Measurements from ENCODE around the gene NAT9.

The NAT9 gene

DNA sequence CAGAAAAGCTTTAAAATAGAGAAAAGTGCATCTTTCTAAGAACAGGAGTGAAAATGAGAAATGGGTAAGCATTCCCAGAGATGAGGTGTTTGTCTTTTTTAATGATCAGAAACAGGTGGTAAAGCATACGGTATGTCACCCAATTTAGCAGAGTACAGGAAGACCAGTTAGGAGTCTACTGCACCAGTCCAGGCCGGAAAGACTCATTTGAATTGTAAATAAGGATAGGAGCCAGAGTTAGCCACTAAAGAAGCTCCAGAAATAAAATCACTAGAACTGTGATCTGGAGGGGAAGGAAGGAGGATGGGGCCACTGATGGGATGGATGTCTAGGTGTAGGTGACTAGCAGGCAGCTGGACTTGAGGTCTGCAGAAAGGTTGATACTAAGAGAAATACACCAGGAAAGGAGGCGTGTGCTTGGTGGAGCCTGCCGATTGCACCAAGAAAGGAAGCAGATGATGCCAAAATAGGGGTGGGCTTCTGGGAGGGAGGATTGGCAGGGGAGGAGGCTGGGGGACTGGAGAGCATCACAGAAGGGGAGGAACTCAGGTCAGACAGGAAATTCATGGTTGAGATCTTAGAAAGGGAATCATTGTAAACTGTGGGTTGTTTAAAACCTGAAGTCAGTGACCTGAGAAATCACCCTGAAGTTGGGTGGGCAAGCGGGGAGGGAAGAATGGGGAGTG lies 8.1 kb upstream of the NAT9 start:
- no peak for TF ChIP-seq POLR2AphosphoS5 (IDR thresholded peaks at IDR 0.05; ENCODE audit: low read depth, low read length)
- TF ChIP-seq SPI1 (IDR thresholded peaks at IDR 0.05; ENCODE audit: low read depth, low read length) = no peak
- TF ChIP-seq PAX5 (IDR thresholded peaks at IDR 0.05; ENCODE audit: insufficient read depth, low read length, severe bottlenecking) = no peak
- TF ChIP-seq POU2F2 (IDR thresholded peaks at IDR 0.05; ENCODE audit: low read depth, low read length) = no peak
- FAIRE-seq (peak; percentile 67), DNase-seq (ENCODE audit: insufficient read length, low spot score) (no peak)

DNA sequence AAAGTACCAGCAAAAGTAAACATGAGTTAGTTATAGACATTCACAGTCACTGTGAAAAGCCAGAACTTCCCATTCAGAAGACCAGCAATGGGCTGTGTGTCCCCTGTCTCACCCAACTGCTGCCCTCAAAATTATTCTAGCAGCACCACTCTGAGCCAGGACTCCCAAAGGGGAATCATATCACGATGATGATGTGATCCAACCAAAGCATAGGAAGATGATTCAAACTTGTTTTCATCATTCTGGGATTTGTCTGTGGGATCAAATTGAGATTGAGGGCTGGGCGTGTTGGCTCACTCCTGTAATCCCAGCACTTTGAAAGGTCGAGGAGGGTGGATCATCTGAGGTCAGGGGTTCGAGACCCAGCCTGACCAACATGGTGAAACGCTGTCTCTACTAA lies 6.4 kb upstream of the NAT9 start:
- no peak for DNase-seq (ENCODE audit: insufficient read length, low spot score)
- TF ChIP-seq PAX5 (IDR thresholded peaks at IDR 0.05; ENCODE audit: insufficient read depth, low read length, severe bottlenecking) (no peak), SPI1 (IDR thresholded peaks at IDR 0.05; ENCODE audit: low read depth, low read length) (no peak), POLR2AphosphoS5 (IDR thresholded peaks at IDR 0.05; ENCODE audit: low read depth, low read length) (no peak), POLR2A (IDR thresholded peaks at IDR 0.05; ENCODE audit: low read depth, low read length) (no peak), TAF1 (IDR thresholded peaks at IDR 0.05; ENCODE audit: low read depth, low read length) (no peak), POU2F2 (IDR thresholded peaks at IDR 0.05; ENCODE audit: low read depth, low read length) (no peak)
- FAIRE-seq = no peak

DNA sequence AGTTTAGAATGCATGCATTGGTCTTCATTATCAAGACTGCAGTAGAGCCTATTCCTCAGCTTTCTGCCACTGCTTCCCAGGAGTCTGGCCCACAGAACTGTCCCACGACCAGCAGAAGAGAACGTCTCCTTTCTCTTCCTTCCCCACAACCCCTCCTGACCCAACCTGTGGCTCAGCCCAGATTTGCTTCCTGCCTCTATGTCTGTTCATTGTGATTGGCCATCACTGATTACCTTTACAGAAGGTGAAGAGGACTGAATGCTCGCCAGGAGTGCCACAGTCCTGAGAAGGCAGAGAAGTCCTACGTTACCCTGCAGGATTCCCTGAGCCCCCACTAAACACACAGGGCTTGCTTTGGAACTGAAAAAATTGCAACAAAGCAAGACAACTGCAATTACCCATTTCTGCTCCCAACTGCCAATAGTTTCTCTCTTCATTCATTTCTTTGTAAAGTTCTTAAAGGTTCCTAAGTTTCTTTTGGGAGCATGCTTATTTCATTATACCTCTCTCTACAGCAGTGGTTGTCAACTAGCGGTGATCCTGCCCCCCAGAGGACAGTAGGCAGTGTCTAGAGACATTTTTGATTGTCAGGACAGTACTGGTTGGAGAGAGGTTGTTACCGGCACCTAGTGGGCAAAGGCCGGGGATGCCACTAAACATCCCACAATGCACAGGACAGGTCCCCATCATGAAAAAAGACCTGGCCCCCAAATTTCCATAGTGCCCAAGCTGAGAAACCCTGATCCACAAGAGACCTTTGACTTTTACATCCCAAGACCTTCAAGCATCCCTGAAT lies 4.5 kb upstream of the NAT9 start:
- FAIRE-seq = peak; percentile 16
- DNase-seq (ENCODE audit: insufficient read length, low spot score) = no peak
- TF ChIP-seq SPI1 (IDR thresholded peaks at IDR 0.05; ENCODE audit: low read depth, low read length) (no peak), POU2F2 (IDR thresholded peaks at IDR 0.05; ENCODE audit: low read depth, low read length) (no peak), TAF1 (IDR thresholded peaks at IDR 0.05; ENCODE audit: low read depth, low read length) (no peak), POLR2AphosphoS5 (IDR thresholded peaks at IDR 0.05; ENCODE audit: low read depth, low read length) (no peak), POLR2A (IDR thresholded peaks at IDR 0.05; ENCODE audit: low read depth, low read length) (no peak), PAX5 (IDR thresholded peaks at IDR 0.05; ENCODE audit: insufficient read depth, low read length, severe bottlenecking) (no peak)

DNA sequence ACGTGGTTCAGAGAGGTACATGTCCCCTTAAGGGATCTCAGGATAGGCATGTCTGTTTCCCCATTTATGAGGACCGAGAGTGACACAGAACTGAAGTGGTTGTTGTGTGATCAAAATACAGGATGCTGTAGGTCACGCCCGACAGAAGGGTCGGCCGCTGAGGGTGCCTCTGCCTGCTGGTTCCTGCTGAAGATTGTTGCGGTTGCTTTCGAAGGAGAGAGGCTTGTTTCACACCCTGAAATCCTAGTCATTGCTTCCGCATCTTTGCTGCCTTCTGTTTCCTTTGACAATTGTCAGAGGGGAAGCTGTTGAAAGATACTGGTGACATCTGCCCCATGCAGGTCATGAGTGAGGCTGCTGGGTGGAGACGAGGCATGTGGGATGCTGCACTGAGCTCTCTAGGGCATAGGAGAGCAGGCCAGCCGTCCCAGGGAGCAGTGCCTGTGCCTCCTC lies 3.8 kb upstream of the NAT9 start:
- DNase-seq (ENCODE audit: insufficient read length, low spot score) = peak; percentile 63
- FAIRE-seq = peak; percentile 94
- TF ChIP-seq PAX5 (IDR thresholded peaks at IDR 0.05; ENCODE audit: insufficient read depth, low read length, severe bottlenecking) (peak; percentile 87), POU2F2 (IDR thresholded peaks at IDR 0.05; ENCODE audit: low read depth, low read length) (no peak)

DNA sequence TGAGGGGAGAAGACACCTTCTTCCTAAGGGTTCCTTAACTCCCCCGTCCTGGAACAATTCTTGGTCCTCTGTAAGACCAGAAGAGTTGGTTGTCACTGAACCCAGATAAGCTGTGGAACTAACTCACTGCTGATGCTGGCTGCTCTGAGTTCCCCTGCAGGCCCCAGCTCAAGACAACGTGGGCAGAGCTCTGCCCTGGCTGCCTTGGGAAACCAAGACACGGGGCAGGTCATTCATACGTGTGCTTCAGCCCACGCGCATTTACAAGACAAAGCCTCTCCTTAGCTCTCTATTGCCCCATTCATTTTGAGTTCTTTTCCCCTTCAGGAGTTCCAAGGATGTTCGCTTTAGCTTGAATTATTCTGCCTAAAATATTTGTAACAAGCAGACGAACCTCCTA lies 3.4 kb upstream of the NAT9 start:
- DNase-seq (ENCODE audit: insufficient read length, low spot score) (no peak), FAIRE-seq (no peak)
- TF ChIP-seq TAF1 (IDR thresholded peaks at IDR 0.05; ENCODE audit: low read depth, low read length) (no peak), SPI1 (IDR thresholded peaks at IDR 0.05; ENCODE audit: low read depth, low read length) (no peak), POLR2AphosphoS5 (IDR thresholded peaks at IDR 0.05; ENCODE audit: low read depth, low read length) (no peak), PAX5 (IDR thresholded peaks at IDR 0.05; ENCODE audit: insufficient read depth, low read length, severe bottlenecking) (no peak), POU2F2 (IDR thresholded peaks at IDR 0.05; ENCODE audit: low read depth, low read length) (no peak), POLR2A (IDR thresholded peaks at IDR 0.05; ENCODE audit: low read depth, low read length) (no peak)

DNA sequence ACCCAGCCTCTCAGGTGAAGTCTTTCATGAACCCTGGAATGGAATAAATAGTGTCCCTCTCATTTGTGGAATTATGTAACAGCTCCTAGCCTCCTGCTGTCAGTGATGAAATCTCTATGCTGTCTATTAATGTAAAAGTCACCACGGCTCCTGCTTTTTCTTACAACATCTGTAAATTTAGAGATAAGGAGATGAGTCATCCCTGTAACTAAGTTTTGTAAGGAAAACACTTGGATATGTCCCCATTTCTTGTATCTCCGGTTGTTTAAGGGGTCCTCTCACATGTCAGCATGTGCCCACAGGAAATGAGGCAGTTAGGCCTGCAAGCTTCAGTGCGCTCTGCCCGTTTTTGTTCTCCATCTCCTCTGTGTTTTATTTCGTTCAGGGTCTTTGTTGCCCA lies 2.8 kb upstream of the NAT9 start:
- TF ChIP-seq POLR2A (IDR thresholded peaks at IDR 0.05; ENCODE audit: low read depth, low read length) = no peak
- no peak for TF ChIP-seq SPI1 (IDR thresholded peaks at IDR 0.05; ENCODE audit: low read depth, low read length)
- no peak for TF ChIP-seq POLR2AphosphoS5 (IDR thresholded peaks at IDR 0.05; ENCODE audit: low read depth, low read length)
- no peak for TF ChIP-seq POU2F2 (IDR thresholded peaks at IDR 0.05; ENCODE audit: low read depth, low read length)
- TF ChIP-seq TAF1 (IDR thresholded peaks at IDR 0.05; ENCODE audit: low read depth, low read length) = no peak
- TF ChIP-seq PAX5 (IDR thresholded peaks at IDR 0.05; ENCODE audit: insufficient read depth, low read length, severe bottlenecking) = no peak
- FAIRE-seq = no peak

DNA sequence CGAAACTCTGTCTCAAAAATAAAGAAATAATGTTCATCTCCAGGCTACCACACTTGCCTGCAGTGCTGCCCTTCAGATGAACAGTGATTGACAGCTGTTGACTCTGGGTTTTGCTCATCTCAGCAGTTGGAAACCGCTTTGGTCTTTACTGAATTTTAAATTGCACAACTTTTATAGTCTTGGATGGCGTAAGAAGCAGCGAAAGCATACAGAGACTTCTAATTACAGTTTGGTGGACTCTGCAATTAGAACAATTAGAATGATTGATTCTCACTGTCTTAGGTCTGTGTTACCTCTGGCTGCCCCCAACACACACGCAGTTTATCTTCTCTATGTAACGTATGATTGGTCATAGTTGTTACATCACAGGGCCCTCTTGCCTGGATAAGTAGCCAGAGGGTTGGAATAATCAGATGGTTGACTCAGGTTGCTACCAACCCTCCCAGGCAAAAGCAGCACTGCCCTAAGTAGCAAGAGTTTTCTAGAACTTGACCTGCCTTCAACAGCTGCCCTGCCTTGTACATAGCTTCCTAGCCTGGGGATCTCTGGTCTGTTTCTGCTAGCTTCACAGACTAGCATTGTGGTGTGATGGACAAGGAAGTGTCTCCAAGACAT lies 1.9 kb upstream of the NAT9 start:
- DNase-seq (ENCODE audit: insufficient read length, low spot score) (no peak), FAIRE-seq (no peak)
- TF ChIP-seq SPI1 (IDR thresholded peaks at IDR 0.05; ENCODE audit: low read depth, low read length) (no peak), POLR2A (IDR thresholded peaks at IDR 0.05; ENCODE audit: low read depth, low read length) (no peak), POLR2AphosphoS5 (IDR thresholded peaks at IDR 0.05; ENCODE audit: low read depth, low read length) (no peak), TAF1 (IDR thresholded peaks at IDR 0.05; ENCODE audit: low read depth, low read length) (no peak), PAX5 (IDR thresholded peaks at IDR 0.05; ENCODE audit: insufficient read depth, low read length, severe bottlenecking) (no peak), POU2F2 (IDR thresholded peaks at IDR 0.05; ENCODE audit: low read depth, low read length) (no peak)

More for the DNA sequence above, 2.8 kb upstream of the NAT9 start:
- DNase-seq (ENCODE audit: insufficient read length, low spot score) = no peak

DNA sequence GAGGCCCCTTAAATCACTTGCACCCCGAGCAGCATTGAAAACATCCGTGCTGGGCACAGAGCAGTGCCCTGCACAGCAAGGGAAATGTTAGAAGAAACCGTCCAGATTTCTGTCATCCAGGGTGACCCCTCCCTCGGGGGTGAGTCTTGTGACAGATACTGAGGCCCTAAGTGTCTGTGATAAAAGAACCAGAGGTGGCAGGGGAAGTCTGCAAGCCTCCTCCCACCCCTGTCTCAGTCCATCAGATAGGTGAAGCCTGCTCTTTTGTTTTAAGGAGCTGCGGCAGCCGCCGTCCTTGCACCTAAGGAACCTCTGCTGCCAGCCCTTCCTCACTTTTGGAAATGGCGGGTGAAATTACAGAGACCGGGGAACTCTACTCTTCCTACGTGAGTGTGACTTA lies 845 bp upstream of the NAT9 start:
- FAIRE-seq = no peak
- no peak for DNase-seq (ENCODE audit: insufficient read length, low spot score)
- TF ChIP-seq TAF1 (IDR thresholded peaks at IDR 0.05; ENCODE audit: low read depth, low read length) = no peak
- no peak for TF ChIP-seq POLR2A (IDR thresholded peaks at IDR 0.05; ENCODE audit: low read depth, low read length)
- TF ChIP-seq POU2F2 (IDR thresholded peaks at IDR 0.05; ENCODE audit: low read depth, low read length) = no peak
- no peak for TF ChIP-seq SPI1 (IDR thresholded peaks at IDR 0.05; ENCODE audit: low read depth, low read length)
- no peak for TF ChIP-seq POLR2AphosphoS5 (IDR thresholded peaks at IDR 0.05; ENCODE audit: low read depth, low read length)
- no peak for TF ChIP-seq PAX5 (IDR thresholded peaks at IDR 0.05; ENCODE audit: insufficient read depth, low read length, severe bottlenecking)

DNA sequence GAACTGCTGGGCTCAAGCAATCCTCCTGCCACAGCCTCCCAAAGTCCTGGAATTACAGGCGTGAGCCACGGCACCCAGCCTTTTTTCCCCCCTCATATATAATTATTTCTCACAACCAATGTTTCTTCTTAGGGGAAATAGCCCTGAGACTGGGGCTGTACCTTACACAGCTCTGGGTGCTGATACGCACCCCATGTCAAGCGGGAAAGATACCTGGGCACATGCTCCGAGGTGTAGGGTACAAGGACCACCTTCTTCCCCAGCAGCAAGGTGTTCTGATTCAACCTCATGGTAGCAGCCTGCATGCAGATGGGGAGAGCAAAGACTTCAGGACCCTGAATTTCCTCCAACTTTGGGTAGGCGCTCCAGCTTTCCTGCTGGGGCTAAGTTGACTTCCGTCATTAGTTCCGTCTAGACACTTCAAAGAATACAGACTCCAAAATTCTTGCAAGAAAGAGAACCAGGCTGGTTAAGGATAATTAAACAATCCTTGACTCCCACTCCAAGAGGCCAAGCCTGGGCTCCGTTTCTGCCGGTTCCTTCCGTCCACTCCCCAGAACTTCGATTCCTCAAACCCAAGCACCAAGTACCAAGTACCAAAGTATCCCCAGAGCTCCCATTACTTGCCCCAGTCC lies 619 bp downstream of the NAT9 start:
- no peak for TF ChIP-seq POU2F2 (IDR thresholded peaks at IDR 0.05; ENCODE audit: low read depth, low read length)
- TF ChIP-seq SPI1 (IDR thresholded peaks at IDR 0.05; ENCODE audit: low read depth, low read length) = no peak
- no peak for TF ChIP-seq POLR2A (IDR thresholded peaks at IDR 0.05; ENCODE audit: low read depth, low read length)
- no peak for TF ChIP-seq POLR2AphosphoS5 (IDR thresholded peaks at IDR 0.05; ENCODE audit: low read depth, low read length)
- no peak for TF ChIP-seq PAX5 (IDR thresholded peaks at IDR 0.05; ENCODE audit: insufficient read depth, low read length, severe bottlenecking)
- TF ChIP-seq TAF1 (IDR thresholded peaks at IDR 0.05; ENCODE audit: low read depth, low read length) = no peak
- no peak for FAIRE-seq
- DNase-seq (ENCODE audit: insufficient read length, low spot score) = no peak

Measured in GM12891 (cell line).